Stimulated activated naive CD8-positive, alpha-beta T cell treated with anti-CD3 and anti-CD28 coated beads, Interleukin-15, Interleukin-2, amounts not matched to agents 100 ng/mL and 50 ng/mL, for 24 hours (primary cell): Measurements from ENCODE around the gene BLOC1S5.

Source experiments
- H3K27ac Mint-ChIP-seq: one replicate; pipeline ENCODE4 v1.8.0; 2021; ENCODE audit warnings: mild to moderate bottlenecking, mixed read lengths
- H3K27me3 Mint-ChIP-seq: one replicate; pipeline ENCODE4 v1.8.0; 2021; ENCODE audit warnings: mixed read lengths
- H3K36me3 Mint-ChIP-seq: one replicate; pipeline ENCODE4 v1.8.0; 2021; ENCODE audit warnings: low read depth, mixed read lengths
- H3K4me1 Mint-ChIP-seq: one replicate; pipeline ENCODE4 v1.8.0; 2021; ENCODE audit warnings: low read depth, mixed read lengths
- H3K4me3 Mint-ChIP-seq: one replicate; pipeline ENCODE4 v1.8.0; 2021; ENCODE audit warnings: mild to moderate bottlenecking, mixed read lengths
- H3K9me3 Mint-ChIP-seq: one replicate; pipeline ENCODE4 v1.8.0; 2021; ENCODE audit warnings: mixed read lengths

Gene BLOC1S5

GRCh38 chr6:8087870-8088754, 23.9 kb upstream of the BLOC1S5 start:
- Mint-ChIP-seq H3K27me3 (no peaks in the 10 kb centered on the region), H3K9me3 (no peaks in the 10 kb centered on the region), H3K27ac (no peak overlapping the region), H3K4me3 (no peak overlapping the region), H3K4me1 (peaks cover 43% of the 10 kb centered on the region), H3K36me3 (peaks cover 76% of the 10 kb centered on the region)

GRCh38 chr6:8086755-8087306, 22.6 kb upstream of the BLOC1S5 start:
- H3K27ac Mint-ChIP-seq = peak overlapping the region; percentile 57
- no peaks in the 10 kb centered on the region for H3K9me3 Mint-ChIP-seq
- peaks cover 46% of the 10 kb centered on the region for H3K4me1 Mint-ChIP-seq
- H3K27me3 Mint-ChIP-seq = no peaks in the 10 kb centered on the region
- H3K36me3 Mint-ChIP-seq = peaks cover 75% of the 10 kb centered on the region
- no peak overlapping the region for H3K4me3 Mint-ChIP-seq

- H3K27me3 Mint-ChIP-seq = no peaks in the 10 kb centered on the region
- H3K36me3 Mint-ChIP-seq = peaks cover 74% of the 10 kb centered on the region
- H3K4me1 Mint-ChIP-seq = peaks cover 50% of the 10 kb centered on the region
- H3K27ac Mint-ChIP-seq = no peak overlapping the region
- no peak overlapping the region for H3K4me3 Mint-ChIP-seq
- no peaks in the 10 kb centered on the region for H3K9me3 Mint-ChIP-seq
These were observed 20.9 kb upstream of the BLOC1S5 start for GRCh38 chr6:8085053-8085511.

GRCh38 chr6:8084586-8084985, 20.4 kb upstream of the BLOC1S5 start:
- Mint-ChIP-seq H3K27ac (no peak overlapping the region), H3K4me1 (peaks cover 53% of the 10 kb centered on the region), H3K36me3 (peaks cover 76% of the 10 kb centered on the region), H3K4me3 (no peak overlapping the region), H3K27me3 (no peaks in the 10 kb centered on the region), H3K9me3 (no peaks in the 10 kb centered on the region)

- Mint-ChIP-seq H3K27me3 (no peaks in the 10 kb centered on the region), H3K4me1 (peaks cover 53% of the 10 kb centered on the region), H3K36me3 (peaks cover 72% of the 10 kb centered on the region), H3K4me3 (no peak overlapping the region), H3K27ac (peak overlapping the region; percentile 34), H3K9me3 (no peaks in the 10 kb centered on the region)
These were observed 19.0 kb upstream of the BLOC1S5 start for GRCh38 chr6:8082954-8083858.

GRCh38 chr6:8082572-8082953, 18.4 kb upstream of the BLOC1S5 start:
- no peak overlapping the region for H3K4me3 Mint-ChIP-seq
- no peaks in the 10 kb centered on the region for H3K9me3 Mint-ChIP-seq
- peaks cover 70% of the 10 kb centered on the region for H3K36me3 Mint-ChIP-seq
- no peak overlapping the region for H3K27ac Mint-ChIP-seq
- H3K4me1 Mint-ChIP-seq = peaks cover 54% of the 10 kb centered on the region
- no peaks in the 10 kb centered on the region for H3K27me3 Mint-ChIP-seq

- H3K4me1 Mint-ChIP-seq = peaks cover 51% of the 10 kb centered on the region
- no peaks in the 10 kb centered on the region for H3K9me3 Mint-ChIP-seq
- H3K27me3 Mint-ChIP-seq = no peaks in the 10 kb centered on the region
These were observed 16.4 kb upstream of the BLOC1S5 start for GRCh38 chr6:8080362-8081151.

GRCh38 chr6:8079126-8079525, 14.9 kb upstream of the BLOC1S5 start:
- peaks cover 49% of the 10 kb centered on the region for H3K4me1 Mint-ChIP-seq
- H3K27ac Mint-ChIP-seq = no peak overlapping the region
- no peak overlapping the region for H3K4me3 Mint-ChIP-seq
- no peaks in the 10 kb centered on the region for H3K9me3 Mint-ChIP-seq
- peaks cover 57% of the 10 kb centered on the region for H3K36me3 Mint-ChIP-seq
- H3K27me3 Mint-ChIP-seq = no peaks in the 10 kb centered on the region

More at GRCh38 chr6:8080362-8081151, 16.4 kb upstream of the BLOC1S5 start:
- no peak overlapping the region for H3K4me3 Mint-ChIP-seq
- peaks cover 59% of the 10 kb centered on the region for H3K36me3 Mint-ChIP-seq
- H3K27ac Mint-ChIP-seq = no peak overlapping the region

- H3K9me3 Mint-ChIP-seq = no peaks in the 10 kb centered on the region
- no peaks in the 10 kb centered on the region for H3K27me3 Mint-ChIP-seq
- H3K4me3 Mint-ChIP-seq = no peak overlapping the region
- H3K4me1 Mint-ChIP-seq = peaks cover 40% of the 10 kb centered on the region
- H3K27ac Mint-ChIP-seq = no peak overlapping the region
- peaks cover 50% of the 10 kb centered on the region for H3K36me3 Mint-ChIP-seq
These were observed 13.8 kb upstream of the BLOC1S5 start for GRCh38 chr6:8077991-8078390.

GRCh38 chr6:8075704-8076103, 11.5 kb upstream of the BLOC1S5 start:
- Mint-ChIP-seq H3K4me1 (peaks cover 33% of the 10 kb centered on the region), H3K4me3 (no peak overlapping the region), H3K27ac (no peak overlapping the region), H3K36me3 (peaks cover 34% of the 10 kb centered on the region), H3K27me3 (no peaks in the 10 kb centered on the region), H3K9me3 (no peaks in the 10 kb centered on the region)

- no peak overlapping the region for H3K27ac Mint-ChIP-seq
- no peaks in the 10 kb centered on the region for H3K9me3 Mint-ChIP-seq
- no peaks in the 10 kb centered on the region for H3K27me3 Mint-ChIP-seq
- peaks cover 29% of the 10 kb centered on the region for H3K36me3 Mint-ChIP-seq
- H3K4me1 Mint-ChIP-seq = peaks cover 28% of the 10 kb centered on the region
- H3K4me3 Mint-ChIP-seq = no peak overlapping the region
These were observed 11.0 kb upstream of the BLOC1S5 start for GRCh38 chr6:8075185-8075584.

- peaks cover 23% of the 10 kb centered on the region for H3K4me1 Mint-ChIP-seq
- H3K27ac Mint-ChIP-seq = no peak overlapping the region
- H3K9me3 Mint-ChIP-seq = no peaks in the 10 kb centered on the region
- no peak overlapping the region for H3K4me3 Mint-ChIP-seq
- peaks cover 19% of the 10 kb centered on the region for H3K36me3 Mint-ChIP-seq
- no peaks in the 10 kb centered on the region for H3K27me3 Mint-ChIP-seq
These were observed 10.0 kb upstream of the BLOC1S5 start for GRCh38 chr6:8074213-8074612.

- Mint-ChIP-seq H3K27me3 (no peaks in the 10 kb centered on the region), H3K4me1 (peaks cover 23% of the 10 kb centered on the region), H3K27ac (no peak overlapping the region)
These were observed 9.6 kb upstream of the BLOC1S5 start for GRCh38 chr6:8073758-8074157.

GRCh38 chr6:8070718-8071117, 6.5 kb upstream of the BLOC1S5 start:
- H3K4me1 Mint-ChIP-seq = peaks cover 18% of the 10 kb centered on the region
- no peaks in the 10 kb centered on the region for H3K36me3 Mint-ChIP-seq
- H3K27me3 Mint-ChIP-seq = no peaks in the 10 kb centered on the region
- no peak overlapping the region for H3K4me3 Mint-ChIP-seq
- no peak overlapping the region for H3K27ac Mint-ChIP-seq
- H3K9me3 Mint-ChIP-seq = no peaks in the 10 kb centered on the region

More at GRCh38 chr6:8073758-8074157, 9.6 kb upstream of the BLOC1S5 start:
- H3K9me3 Mint-ChIP-seq = no peaks in the 10 kb centered on the region
- H3K36me3 Mint-ChIP-seq = peaks cover 18% of the 10 kb centered on the region
- no peak overlapping the region for H3K4me3 Mint-ChIP-seq
